ENCODE results near the gene ANKRD45. TPM values are rescaled to one million over a fixed set of nuclear protein-coding genes. Genes with fewer than 3 reads are reported as not detected.

ANKRD45 gene
- polyA plus RNA-seq, 2 of the 4 experiments (the other 2 are of a cell fraction): 0.18 to 0.27 TPM

- TF ChIP-seq HOXB13 (CRISPR knock-in tag; IDR thresholded peaks at IDR 0.05; ENCODE audit: low read depth) (no peak), NFE2L2 (conservative IDR thresholded peaks at IDR 0.05; ENCODE audit: low read length) (no peak), HMGXB4 (CRISPR knock-in tag; IDR thresholded peaks at IDR 0.05; ENCODE audit: borderline replicate concordance) (no peak), MAFK (IDR thresholded peaks at IDR 0.05; ENCODE audit: partially characterized antibody) (peak; percentile 25), TFCP2L1 (CRISPR knock-in tag; IDR thresholded peaks at IDR 0.05) (no peak)
These were observed 88.1 kb downstream of the ANKRD45 start for GRCh38 chr1:173581383-173582079.

GRCh38 chr1:173580658-173581057, 89.0 kb downstream of the ANKRD45 start:
- ATAC-seq (no peak), DNase-seq (ENCODE audit: low read depth in 1 of 2, low spot score in 1 of 2) (no peak), FAIRE-seq (no peak)
- H3K9me3 ChIP-seq: no peaks in the 10 kb centered on the region
- no peak overlapping the region for H3K27ac ChIP-seq
- H3K4me1 ChIP-seq: no peaks in the 10 kb centered on the region
- TF ChIP-seq KDM5A (IDR thresholded peaks at IDR 0.05) (no peak), CHD2 (IDR thresholded peaks at IDR 0.05; ENCODE audit: low read length, partially characterized antibody) (no peak)
- H3K4me3 ChIP-seq: no peak overlapping the region
- WGBS (ENCODE audit: missing lambda C conversion rate): 59% methylated on average over 3 of the region's 3 CpGs
- H3K4me2 ChIP-seq: no peak overlapping the region
- ChIA-PET POLR2A (no interaction called here), CTCF (no interaction called here)

More at GRCh38 chr1:173581383-173582079, 88.1 kb downstream of the ANKRD45 start:
- CTCF ChIA-PET: no interaction called here
- no peaks in the 10 kb centered on the region for H3K4me1 ChIP-seq
- no peak overlapping the region for H3K4me2 ChIP-seq
- DNase-seq (ENCODE audit: low read depth in 1 of 2, low spot score in 1 of 2) (no peak), FAIRE-seq (no peak), ATAC-seq (no peak)
- POLR2A ChIA-PET: no interaction called here
- no peak overlapping the region for H3K4me3 ChIP-seq
- H3K27ac ChIP-seq: no peak overlapping the region
- no peaks in the 10 kb centered on the region for H3K9me3 ChIP-seq
- 13% methylated on average over 1 of the region's 1 CpG for WGBS (ENCODE audit: missing lambda C conversion rate)

GRCh38 chr1:173580071-173580470, 89.6 kb downstream of the ANKRD45 start:
- ChIA-PET POLR2A (no interaction called here), CTCF (no interaction called here)
- DNase-seq (ENCODE audit: low read depth in 1 of 2, low spot score in 1 of 2) (no peak), FAIRE-seq (no peak), ATAC-seq (no peak)
- H3K4me1 ChIP-seq: no peaks in the 10 kb centered on the region
- H3K4me2 ChIP-seq: no peak overlapping the region
- WGBS (ENCODE audit: missing lambda C conversion rate): 51% methylated on average over 3 of the region's 3 CpGs
- no peak overlapping the region for H3K27ac ChIP-seq
- TF ChIP-seq TP53 (CRISPR knock-in tag; IDR thresholded peaks at IDR 0.05): no peak
- TF ChIP-seq FOXS1 (CRISPR knock-in tag; IDR thresholded peaks at IDR 0.05): no peak
- TF ChIP-seq CHD2 (IDR thresholded peaks at IDR 0.05; ENCODE audit: low read length, partially characterized antibody): no peak
- TF ChIP-seq ZC3H11A (IDR thresholded peaks at IDR 0.05): no peak
- no peak for TF ChIP-seq MAX (IDR thresholded peaks at IDR 0.05)
- no peak for TF ChIP-seq RCOR1 (IDR thresholded peaks at IDR 0.05; ENCODE audit: low read depth, low read length)
- TF ChIP-seq SREBF2 (IDR thresholded peaks at IDR 0.05): no peak
- TF ChIP-seq JUN (IDR thresholded peaks at IDR 0.05): no peak
- no peak for TF ChIP-seq ESRRA (IDR thresholded peaks at IDR 0.05; ENCODE audit: borderline replicate concordance, low read length)
- no peak for TF ChIP-seq BCL3 (IDR thresholded peaks at IDR 0.05)
- no peak for TF ChIP-seq MAFK (IDR thresholded peaks at IDR 0.05; ENCODE audit: partially characterized antibody)
- no peak for TF ChIP-seq POLR2A (IDR thresholded peaks at IDR 0.05; ENCODE audit: low read length)
- no peak for TF ChIP-seq SMC3 (IDR thresholded peaks at IDR 0.05)
- TF ChIP-seq CEBPB (IDR thresholded peaks at IDR 0.05): no peak
- TF ChIP-seq JUNB (IDR thresholded peaks at IDR 0.05): no peak
- no peak for TF ChIP-seq PBX3 (IDR thresholded peaks at IDR 0.05)
- TF ChIP-seq REST (IDR thresholded peaks at IDR 0.05): no peak
- no peak for TF ChIP-seq CBX8 (IDR thresholded peaks at IDR 0.05)
- TF ChIP-seq NPAS2 (CRISPR knock-in tag; IDR thresholded peaks at IDR 0.05; ENCODE audit: borderline replicate concordance): no peak
- H3K9me3 ChIP-seq: no peaks in the 10 kb centered on the region
- H3K4me3 ChIP-seq: no peak overlapping the region
